KMS-11 (cell line): ENCODE results near the gene SUPT5H.

Experiments used
- H2AFZ ChIP-seq: fragments of 200-600 bp; sonication (generic); 2 replicates; pipeline ENCODE4 v1.6.1; 2016; ENCODE audit warnings: antibody characterized with exemption, mixed run types, low read depth
- H3K27ac ChIP-seq: fragments of 200-600 bp; sonication (generic); 2 replicates; pipeline ENCODE4 v1.6.1; 2016; ENCODE audit warnings: mild to moderate bottlenecking, mixed run types
- H3K27me3 ChIP-seq: fragments of 200-600 bp; sonication (generic); 2 replicates; pipeline ENCODE4 v1.6.1; 2017; ENCODE audit warnings: mild to moderate bottlenecking, low read depth, mixed run types, moderate library complexity; ENCODE audit not compliant: insufficient read depth
- H3K36me3 ChIP-seq: fragments of 200-600 bp; sonication (generic); 2 replicates; pipeline ENCODE4 v1.6.1; 2017; ENCODE audit warnings: mild to moderate bottlenecking, mixed run types; ENCODE audit not compliant: insufficient read depth
- H3K4me1 ChIP-seq: fragments of 200-600 bp; sonication (generic); 2 replicates; pipeline ENCODE4 v1.6.1; 2016; ENCODE audit warnings: mild to moderate bottlenecking, low read depth, mixed run types; ENCODE audit not compliant: poor library complexity, severe bottlenecking
- H3K4me2 ChIP-seq: fragments of 200-600 bp; sonication (generic); 2 replicates; pipeline ENCODE4 v1.7.0; 2016; ENCODE audit warnings: mild to moderate bottlenecking, mixed run types
- H3K4me3 ChIP-seq: fragments of 200-600 bp; sonication (generic); IDR thresholded peaks from 2 replicates; pipeline ENCODE4 v1.6.1; 2017; ENCODE audit warnings: low read depth, low read length, mixed read lengths; ENCODE audit not compliant: insufficient read depth
- H3K79me2 ChIP-seq: fragments of 200-600 bp; sonication (generic); 2 replicates; pipeline ENCODE4 v1.6.1; 2016; ENCODE audit warnings: low read depth, mixed run types; ENCODE audit not compliant: insufficient read depth
- H3K9ac ChIP-seq: fragments of 200-600 bp; sonication (generic); 2 replicates; pipeline ENCODE4 v1.6.1; 2016; ENCODE audit warnings: mild to moderate bottlenecking, mixed run types
- H4K20me1 ChIP-seq: fragments of 200-600 bp; sonication (generic); 2 replicates; pipeline ENCODE4 v1.6.1; 2016; ENCODE audit warnings: mild to moderate bottlenecking, mixed run types; ENCODE audit not compliant: insufficient read depth
- TF ChIP-seq, protein P1 (sequence below): fragments of 200-600 bp; sonication (generic); conservative IDR thresholded peaks from 2 replicates; pipeline ENCODE4 v1.6.1; 2017; ENCODE audit warnings: low read depth, mild to moderate bottlenecking, antibody characterized with exemption, low read length, moderate library complexity, mixed read lengths

Gene SUPT5H

DNA sequence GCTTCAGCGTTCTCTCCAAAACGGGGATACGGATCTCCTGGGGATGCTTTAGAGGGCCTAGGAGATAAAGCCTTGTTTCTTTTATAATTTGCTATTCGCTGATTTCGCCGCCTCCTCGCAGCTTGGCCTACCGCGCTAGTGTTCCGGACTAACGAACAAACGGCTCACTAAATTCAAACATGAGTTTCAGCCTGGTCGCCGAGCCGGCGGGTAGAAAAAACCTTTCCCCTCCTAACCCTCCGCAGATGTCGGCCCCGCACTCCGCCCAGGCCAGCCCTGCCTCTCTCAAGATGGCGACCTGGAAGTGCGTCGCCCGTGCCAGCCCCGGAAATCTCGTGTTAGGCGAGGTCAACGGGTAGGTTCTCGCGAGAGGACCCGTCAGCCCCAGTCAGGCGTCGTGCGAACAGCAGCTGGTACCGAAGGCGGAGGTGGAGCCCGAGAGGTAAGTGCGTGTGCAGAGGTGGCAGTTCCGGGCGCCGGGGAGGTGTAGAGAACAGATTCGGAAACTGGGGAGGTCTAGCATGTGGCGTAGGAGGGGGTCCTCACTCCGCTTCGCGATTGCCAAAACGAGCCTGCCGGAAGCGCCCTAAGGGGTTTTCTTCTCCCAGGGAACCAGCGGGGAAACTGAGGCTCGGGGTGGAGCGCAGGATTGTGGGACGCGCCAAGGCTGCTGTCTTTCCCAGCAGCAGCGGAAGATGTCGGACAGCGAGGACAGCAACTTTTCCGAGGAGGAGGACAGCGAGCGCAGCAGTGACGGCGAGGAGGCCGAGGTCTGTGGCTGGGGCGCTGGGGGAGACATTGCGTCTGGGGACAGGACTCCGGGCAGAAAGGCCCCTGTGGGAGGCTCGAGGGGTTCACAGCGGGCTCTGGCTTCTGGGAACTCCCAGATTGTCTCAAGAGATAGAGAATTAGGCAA is at the start of gene SUPT5H:
Gene SUPT5H (plus strand): TSS at position 387 of the 916 bp plus-strand sequence. CDS start 309 bp downstream, at position 696.
- TF ChIP-seq, protein P1, sequence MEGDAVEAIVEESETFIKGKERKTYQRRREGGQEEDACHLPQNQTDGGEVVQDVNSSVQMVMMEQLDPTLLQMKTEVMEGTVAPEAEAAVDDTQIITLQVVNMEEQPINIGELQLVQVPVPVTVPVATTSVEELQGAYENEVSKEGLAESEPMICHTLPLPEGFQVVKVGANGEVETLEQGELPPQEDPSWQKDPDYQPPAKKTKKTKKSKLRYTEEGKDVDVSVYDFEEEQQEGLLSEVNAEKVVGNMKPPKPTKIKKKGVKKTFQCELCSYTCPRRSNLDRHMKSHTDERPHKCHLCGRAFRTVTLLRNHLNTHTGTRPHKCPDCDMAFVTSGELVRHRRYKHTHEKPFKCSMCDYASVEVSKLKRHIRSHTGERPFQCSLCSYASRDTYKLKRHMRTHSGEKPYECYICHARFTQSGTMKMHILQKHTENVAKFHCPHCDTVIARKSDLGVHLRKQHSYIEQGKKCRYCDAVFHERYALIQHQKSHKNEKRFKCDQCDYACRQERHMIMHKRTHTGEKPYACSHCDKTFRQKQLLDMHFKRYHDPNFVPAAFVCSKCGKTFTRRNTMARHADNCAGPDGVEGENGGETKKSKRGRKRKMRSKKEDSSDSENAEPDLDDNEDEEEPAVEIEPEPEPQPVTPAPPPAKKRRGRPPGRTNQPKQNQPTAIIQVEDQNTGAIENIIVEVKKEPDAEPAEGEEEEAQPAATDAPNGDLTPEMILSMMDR = no peak
- no peaks in the 10 kb centered on the region for H3K36me3 ChIP-seq
- H3K79me2 ChIP-seq = peaks cover 55% of the 10 kb centered on the region
- peak within 1 kb of the TSS; percentile 75 for H3K27ac ChIP-seq
- H4K20me1 ChIP-seq = no peaks in the 10 kb centered on the region; the same call in none of the 2 replicates
- peak within 1 kb of the TSS; percentile 66 for H2AFZ ChIP-seq
- H3K27me3 ChIP-seq = no peaks in the 10 kb centered on the region
- H3K4me2 ChIP-seq = peak within 1 kb of the TSS; percentile 84
- no peak within 1 kb of the TSS for H3K4me3 ChIP-seq
- H3K4me1 ChIP-seq = peaks cover 36% of the 10 kb centered on the region
- peak within 1 kb of the TSS; percentile 73 for H3K9ac ChIP-seq

DNA sequence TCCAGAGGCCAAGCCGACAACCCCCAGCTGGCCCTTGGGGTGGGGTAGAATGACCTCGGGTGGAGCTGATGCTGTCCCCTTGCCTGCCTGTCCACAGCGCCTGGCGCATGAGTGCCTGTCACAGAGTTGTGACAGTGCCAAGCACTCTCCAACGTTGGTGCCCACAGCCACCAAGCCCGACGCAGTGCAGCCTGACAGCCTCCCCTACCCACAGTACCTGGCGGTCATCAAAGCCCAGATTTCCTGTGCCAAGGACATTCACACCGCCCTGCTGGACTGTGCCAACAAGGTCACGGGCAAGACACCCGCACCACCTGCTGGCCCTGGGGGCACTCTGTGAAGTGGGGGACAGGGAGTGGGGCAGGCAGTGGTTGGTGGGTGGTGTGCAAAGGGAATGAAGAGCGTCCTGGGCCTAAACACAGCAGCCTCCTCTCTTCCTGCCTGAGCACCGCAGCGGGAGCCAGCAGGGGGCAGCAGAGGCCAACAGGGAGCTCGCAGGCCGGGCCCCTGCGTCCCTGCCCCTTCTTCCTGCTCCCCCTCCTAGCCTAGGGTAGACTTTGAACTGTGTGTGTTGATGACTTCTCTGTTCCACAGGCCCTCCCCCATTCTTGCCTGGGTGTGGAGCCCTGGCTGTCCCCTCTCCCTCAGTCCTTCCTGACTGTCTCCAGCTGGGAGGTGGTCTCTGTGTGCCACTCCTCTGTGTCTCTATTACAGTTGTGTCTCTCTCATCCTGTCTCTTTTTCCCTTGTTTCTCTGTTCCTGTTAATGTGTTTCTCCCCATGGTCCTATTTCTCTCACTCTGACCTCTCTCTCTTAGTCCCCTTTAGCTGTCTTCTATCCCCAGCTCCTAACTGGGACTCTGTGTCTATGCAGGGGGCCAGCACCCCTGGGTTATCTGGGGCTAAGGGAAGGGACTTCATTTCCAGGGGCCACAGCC is 47.8 kb upstream of the SUPT5H start:
- no peaks in the 10 kb centered on the region for H4K20me1 ChIP-seq
- TF ChIP-seq, protein P1 = peak; percentile 90
- H3K79me2 ChIP-seq = peaks cover 9% of the 10 kb centered on the region
- 0 out of 2 replicates have a peak, but pooled peaks cover 6% of the 10 kb centered on the region for H3K36me3 ChIP-seq
- H3K4me1 ChIP-seq = peaks cover 55% of the 10 kb centered on the region
- peak overlapping the region; percentile 47; the same call in 1 of the 2 replicates for H3K27ac ChIP-seq
- H2AFZ ChIP-seq = no peak overlapping the region
- H3K4me2 ChIP-seq = peak overlapping the region; percentile 66
- no peaks in the 10 kb centered on the region for H3K27me3 ChIP-seq
- H3K4me3 ChIP-seq = no peak overlapping the region
- H3K9ac ChIP-seq = no peak overlapping the region; the same call in 1 of the 2 replicates

DNA sequence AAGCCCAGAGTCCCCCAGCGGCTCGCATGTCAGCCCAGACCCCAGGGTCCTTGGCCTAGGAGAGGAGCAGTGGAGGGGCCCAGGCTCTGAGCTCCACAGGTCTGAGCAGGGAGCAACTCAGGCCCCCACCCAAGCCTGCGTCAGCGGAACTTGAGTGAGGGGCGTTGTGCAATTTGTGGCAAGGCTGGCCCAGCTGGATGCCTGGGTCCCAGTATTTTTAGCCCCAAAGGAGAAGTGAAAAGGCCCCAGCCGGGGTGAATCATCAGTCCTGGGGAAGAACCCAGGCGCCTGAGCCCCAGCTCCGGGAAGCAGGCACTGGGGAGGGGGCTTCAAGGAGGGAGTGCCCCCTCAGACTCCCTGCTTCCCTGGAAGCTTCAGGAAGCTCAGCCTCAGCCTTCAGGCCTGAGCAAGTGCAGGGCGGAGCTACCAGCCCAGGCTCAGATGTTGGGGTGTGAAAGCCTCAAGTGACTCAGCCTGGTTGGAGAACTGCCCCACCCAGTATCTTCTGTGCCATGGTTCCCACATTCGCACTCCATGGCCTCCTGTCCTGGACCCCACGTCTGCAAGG is 47.0 kb upstream of the SUPT5H start:
- H3K27me3 ChIP-seq = no peaks in the 10 kb centered on the region
- TF ChIP-seq, protein P1 = no peak
- no peak overlapping the region for H2AFZ ChIP-seq
- no peaks in the 10 kb centered on the region for H4K20me1 ChIP-seq
- no peak overlapping the region for H3K4me3 ChIP-seq
- H3K79me2 ChIP-seq = peaks cover 4% of the 10 kb centered on the region; the same call in 1 of the 2 replicates
- H3K4me1 ChIP-seq = peaks cover 62% of the 10 kb centered on the region
- no peak overlapping the region; the same call in 1 of the 2 replicates for H3K9ac ChIP-seq
- 0 out of 2 replicates have a peak, but pooled peaks cover 3% of the 10 kb centered on the region for H3K36me3 ChIP-seq
- peak overlapping the region; percentile 47; the same call in 1 of the 2 replicates for H3K27ac ChIP-seq
- peak overlapping the region; percentile 66; the same call in 1 of the 2 replicates for H3K4me2 ChIP-seq

DNA sequence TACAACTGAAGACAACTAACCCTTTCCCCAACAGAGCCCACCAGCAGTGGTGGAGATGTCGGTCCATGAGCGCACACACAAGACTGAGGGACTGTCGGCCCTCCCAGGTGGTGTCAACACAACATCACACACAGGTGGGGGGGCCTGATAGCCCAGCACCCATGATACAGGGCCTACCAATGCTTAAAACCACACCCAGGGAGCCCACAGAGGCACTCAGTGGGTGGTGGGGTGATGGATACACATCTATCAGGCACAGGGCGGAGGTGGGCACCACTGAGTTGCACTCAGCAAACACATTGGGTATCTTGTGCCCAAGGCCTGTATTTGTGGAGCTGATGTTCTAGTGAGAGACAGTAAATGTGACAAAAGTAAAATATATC is 45.7 kb upstream of the SUPT5H start:
- H2AFZ ChIP-seq = no peak overlapping the region
- no peaks in the 10 kb centered on the region for H3K79me2 ChIP-seq
- H3K4me3 ChIP-seq = no peak overlapping the region
- H3K9ac ChIP-seq = no peak overlapping the region
- H3K36me3 ChIP-seq = no peaks in the 10 kb centered on the region
- no peak overlapping the region for H3K4me2 ChIP-seq
- no peaks in the 10 kb centered on the region for H4K20me1 ChIP-seq
- H3K4me1 ChIP-seq = peaks cover 75% of the 10 kb centered on the region
- TF ChIP-seq, protein P1 = no peak
- H3K27me3 ChIP-seq = no peaks in the 10 kb centered on the region
- H3K27ac ChIP-seq = no peak overlapping the region
